Inflammatory macrophage treated with lipopolysaccharide for 4 hours (primary cell): ENCODE data around the gene GEMIN2.
"Not testable (repeated sequence)": the region's sequence is repeated elsewhere in the genome, so short reads cannot be mapped to it uniquely, and the experiment has no call there.

Experiments
- DNase-seq: peaks from one replicate; pipeline ENCODE4 v3.0.0-alpha.2; 2020

Gene GEMIN2

DNA sequence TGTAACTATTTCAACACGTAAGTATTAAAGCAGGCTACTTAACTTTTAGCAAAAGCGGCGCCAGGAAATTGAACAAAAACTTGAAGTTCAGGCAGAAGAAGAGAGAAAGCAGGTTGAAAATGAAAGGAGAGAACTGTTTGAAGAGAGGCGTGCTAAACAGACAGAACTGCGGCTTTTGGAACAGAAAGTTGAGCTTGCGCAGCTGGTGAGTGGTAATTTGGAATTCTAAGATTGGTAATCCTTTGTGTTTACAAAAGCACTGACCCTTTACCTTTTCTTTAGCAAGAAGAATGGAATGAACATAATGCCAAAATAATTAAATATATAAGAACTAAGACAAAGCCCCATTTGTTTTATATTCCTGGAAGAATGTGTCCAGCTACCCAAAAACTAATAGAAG is 64.9 kb downstream of the GEMIN2 start:
- DNase-seq: no peak

DNA sequence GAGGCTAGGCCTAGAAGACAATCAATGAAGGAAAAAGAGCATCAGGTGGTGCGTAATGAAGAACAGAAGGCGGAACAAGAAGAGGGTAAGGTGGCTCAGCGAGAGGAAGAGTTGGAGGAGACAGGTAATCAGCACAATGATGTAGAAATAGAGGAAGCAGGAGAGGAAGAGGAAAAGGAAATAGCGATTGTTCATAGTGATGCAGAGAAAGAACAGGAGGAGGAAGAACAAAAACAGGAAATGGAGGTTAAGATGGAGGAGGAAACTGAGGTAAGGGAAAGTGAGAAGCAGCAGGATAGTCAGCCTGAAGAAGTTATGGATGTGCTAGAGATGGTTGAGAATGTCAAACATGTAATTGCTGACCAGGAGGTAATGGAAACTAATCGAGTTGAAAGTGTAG is 66.4 kb downstream of the GEMIN2 start:
- DNase-seq: no peak

DNA sequence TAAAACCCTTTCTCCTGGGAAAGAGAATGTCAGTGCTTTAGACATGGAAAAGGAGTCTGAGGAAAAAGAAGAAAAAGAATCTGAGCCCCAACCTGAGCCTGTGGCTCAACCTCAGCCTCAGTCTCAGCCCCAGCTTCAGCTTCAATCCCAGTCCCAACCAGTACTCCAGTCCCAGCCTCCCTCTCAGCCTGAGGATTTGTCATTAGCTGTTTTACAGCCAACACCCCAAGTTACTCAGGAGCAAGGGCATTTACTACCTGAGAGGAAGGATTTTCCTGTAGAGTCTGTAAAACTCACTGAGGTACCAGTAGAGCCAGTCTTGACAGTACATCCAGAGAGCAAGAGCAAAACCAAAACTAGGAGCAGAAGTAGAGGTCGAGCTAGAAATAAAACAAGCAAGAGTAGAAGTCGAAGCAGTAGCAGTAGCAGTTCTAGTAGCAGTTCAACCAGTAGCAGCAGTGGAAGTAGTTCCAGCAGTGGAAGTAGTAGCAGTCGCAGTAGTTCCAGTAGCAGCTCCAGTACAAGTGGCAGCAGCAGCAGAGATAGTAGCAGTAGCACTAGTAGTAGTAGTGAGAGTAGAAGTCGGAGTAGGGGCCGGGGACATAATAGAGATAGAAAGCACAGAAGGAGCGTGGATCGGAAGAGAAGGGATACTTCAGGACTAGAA is 67.0 kb downstream of the GEMIN2 start:
- no peak for DNase-seq

DNA sequence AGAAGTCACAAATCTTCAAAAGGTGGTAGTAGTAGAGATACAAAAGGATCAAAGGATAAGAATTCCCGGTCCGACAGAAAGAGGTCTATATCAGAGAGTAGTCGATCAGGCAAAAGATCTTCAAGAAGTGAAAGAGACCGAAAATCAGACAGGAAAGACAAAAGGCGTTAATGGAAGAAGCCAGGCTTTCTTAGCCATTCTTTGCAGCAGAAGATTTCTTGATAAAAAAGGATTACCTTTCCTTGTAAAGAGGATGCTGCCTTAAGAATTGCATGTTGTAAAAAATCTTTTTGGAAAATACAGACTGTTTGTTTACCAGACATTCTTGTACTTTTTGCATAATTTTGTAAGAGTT is 67.5 kb downstream of the GEMIN2 start:
- no peak for DNase-seq

DNA sequence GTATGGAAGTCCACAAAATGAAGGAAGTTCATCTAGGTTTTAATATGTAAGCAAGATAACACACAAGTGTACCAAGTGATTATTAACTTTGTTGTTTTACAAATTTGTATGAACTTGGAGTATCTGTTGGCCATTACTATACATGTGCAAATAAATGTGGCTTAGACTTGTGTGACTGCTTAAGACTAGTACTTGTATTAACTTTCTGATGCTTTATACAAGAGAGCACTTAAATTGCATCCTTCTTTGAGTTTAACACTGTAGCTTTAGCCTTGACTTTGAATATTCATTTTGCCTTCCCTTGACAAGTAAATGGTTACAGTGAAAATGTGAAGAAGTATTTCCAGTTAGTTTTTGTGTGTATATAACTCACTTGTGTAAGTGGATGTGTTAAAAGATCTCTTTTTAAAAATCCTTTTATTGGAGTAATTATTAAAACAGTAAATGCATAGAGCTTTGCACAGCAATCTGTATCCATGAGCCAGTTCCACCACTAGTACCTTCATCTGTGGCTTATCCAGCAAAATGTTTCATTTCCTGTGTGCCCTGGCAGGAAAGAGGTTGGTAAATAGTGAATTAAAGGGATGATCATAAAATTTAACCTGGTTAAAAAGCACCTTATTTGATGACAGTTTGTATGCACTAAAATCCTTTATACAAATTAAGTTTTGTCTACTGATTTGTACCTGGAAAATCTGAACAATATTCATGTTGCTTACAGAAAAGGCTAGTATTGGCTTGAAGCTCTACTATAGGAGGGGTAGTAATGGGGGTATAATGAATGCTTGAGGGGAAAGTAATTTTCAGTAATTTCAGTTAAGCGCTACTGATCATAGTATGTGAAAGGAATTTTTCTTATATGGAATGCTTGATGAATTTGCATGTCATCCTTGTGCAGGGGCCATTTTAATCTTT is 68.9 kb downstream of the GEMIN2 start:
- no peak for DNase-seq

DNA sequence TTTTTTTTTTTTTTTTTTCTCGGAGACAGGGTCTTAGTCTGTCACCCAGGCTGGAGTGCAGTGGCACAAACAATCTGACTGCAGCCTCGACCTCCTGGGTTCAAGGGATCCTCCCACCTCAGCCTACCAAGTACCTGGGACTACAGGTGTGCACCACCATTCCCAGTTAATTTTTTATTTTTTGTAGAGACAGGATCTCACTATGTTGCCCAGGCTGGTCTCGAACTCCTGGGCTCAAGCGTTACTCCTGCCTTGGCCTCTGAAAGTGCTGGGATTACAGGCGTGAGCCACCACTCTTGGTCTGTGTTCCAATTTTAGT is 69.5 kb downstream of the GEMIN2 start:
- not testable (repeated sequence) for DNase-seq

DNA sequence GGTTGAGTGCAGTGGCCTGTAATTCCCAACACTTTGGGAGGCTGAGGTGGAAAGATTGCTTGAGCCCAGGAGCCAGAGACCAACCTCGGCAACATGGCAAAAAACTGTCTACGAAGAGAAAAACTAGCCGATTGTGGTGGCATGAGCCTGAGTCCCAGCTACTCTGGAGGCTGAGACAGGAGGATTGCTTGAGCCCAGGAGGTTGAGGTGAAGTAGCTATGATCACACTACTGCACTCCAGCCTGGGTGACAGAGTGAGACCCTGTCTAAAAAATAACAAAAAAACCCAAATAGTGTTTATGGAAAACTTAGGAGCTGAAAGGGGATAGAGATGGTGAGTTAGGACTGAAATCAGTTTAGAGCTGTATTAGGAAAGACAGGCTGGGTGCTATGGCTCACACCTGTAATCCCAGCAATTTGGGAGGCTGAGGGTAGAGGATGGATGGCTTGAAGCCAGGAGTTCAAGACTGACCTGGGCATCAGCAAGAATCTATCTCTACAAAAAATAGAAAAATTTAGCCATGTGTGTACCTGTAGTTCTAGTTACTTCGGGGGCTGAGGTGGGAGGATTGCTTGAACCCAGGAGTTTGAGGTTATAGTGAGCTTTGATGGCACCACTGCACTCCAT is 70.6 kb downstream of the GEMIN2 start:
- DNase-seq: no peak

DNA sequence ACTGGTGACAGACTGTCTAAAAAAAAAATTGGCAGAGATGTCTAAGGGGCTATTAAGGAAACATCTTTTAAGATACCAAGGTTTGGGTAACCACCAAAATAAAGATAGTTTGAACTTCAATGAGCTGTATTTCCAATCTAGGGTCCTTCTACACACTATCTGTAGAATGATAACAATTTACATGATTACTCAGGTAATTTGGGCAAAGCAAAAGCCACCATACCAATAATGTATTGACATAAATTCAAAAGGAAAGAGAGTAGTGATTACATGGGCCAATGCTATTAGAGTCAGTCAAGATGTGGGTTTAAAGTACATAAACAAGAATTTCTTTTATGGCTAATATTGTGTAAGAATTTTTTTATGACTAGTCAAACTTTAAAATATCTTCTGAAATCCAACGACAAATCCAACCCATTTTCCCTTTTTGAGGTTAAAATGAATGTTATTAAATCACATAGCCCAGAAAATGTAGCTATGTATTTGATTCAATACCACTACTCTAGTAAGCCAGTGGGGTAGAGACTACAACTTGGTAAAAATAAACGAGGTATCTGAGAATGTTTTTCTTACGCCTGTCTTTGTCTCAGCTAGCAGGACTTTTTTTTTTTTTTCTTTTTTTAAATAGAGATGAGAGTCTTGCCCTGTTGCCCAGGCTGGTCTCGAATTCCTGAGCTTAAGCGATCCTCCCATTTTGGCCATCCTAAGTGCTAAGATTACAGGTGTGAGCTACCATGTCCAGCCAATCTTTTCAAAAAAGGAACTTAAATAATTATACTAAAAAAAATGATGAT is 71.3 kb downstream of the GEMIN2 start:
- no peak for DNase-seq
